ENCODE data around the gene CYTH1.

CYTH1 gene

DNA sequence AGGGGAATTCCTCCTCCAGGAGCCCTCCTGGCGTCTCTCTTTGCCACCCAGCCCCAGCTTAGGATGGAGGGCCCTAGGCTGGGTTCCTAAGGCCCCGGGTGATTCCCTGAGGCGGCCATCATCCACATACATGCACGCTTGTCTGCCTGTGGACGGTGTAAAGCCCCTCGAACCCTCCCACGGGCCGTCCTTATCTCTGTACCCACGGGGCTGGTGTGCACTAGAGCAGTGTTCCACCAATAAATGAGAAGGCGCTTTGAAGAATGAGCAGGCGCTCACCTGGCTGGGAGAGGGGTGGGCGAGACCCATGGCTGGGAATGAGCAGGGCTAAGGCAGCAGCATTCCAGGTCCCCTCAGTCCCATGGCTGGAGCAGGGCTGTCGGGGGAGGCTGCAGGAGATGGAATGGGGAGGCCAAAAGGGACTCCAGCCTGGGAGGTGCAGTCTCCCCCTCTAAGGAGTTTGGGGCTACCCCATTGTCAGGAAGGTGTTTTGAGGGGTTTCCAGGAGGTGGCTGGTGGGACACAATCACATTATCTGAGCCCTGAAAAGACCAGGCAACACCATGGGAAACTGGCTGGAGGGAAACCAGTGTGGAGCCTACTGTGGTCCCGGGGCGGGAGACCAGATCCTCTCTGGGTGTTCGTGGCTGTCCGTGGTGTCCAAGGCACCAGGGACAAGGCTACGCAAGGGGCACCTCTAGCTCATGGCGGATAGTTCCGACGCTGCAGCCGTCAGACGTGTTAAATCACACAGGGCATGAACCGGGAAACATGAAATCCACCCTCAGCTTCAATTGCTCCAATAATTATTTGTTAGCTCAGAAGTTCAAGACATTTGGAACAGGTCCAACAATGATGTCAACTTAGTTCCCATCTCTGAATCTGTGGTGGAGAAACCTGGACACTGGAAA lies 117.3 kb downstream of the CYTH1 start:
- Histone ChIP-seq H3K36me3 (ENCODE audit: insufficient read depth, low read length) (no peaks in the 10 kb centered on the region), H3K9ac (ENCODE audit: low read depth, low read length) (no peak overlapping the region), H3K4me1 (ENCODE audit: insufficient read depth, low read length) (no peaks in the 10 kb centered on the region), H3K9me3 (ENCODE audit: control insufficient read depth, insufficient read depth, low read length) (no peaks in the 10 kb centered on the region)

DNA sequence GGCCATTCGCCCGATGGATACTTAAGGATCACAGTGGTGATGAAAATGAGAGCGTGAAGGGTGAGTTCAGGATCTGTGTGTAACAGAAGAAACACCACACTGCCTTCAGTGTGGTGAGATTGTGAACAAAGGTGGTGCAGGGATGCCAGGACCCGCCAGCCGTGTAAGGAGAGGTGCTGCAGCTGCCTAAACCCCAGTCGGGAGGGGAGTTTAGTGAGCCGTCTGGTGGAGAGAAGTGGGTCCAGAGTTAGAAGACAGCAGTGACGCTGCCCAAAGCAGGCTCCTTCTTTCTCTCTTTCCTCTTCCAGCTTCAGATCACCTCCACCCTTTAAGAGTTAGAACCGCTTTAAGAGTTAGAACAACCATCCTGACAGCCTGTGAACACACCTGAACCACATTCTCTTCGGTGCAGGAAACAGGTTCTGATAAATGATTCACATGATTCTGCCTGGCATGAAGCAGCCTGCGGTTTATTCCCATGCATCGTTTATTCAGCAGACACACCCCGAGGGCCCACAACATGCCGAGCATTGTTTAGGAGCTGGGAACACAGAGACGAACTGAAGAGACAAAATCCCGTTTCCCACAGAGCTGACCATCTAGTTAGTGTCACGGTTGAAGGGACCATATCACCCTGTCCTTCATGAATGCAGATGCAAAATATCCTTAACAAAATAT lies 120.8 kb downstream of the CYTH1 start:
- Histone ChIP-seq H3K4me1 (ENCODE audit: insufficient read depth, low read length) (no peaks in the 10 kb centered on the region), H3K9me3 (ENCODE audit: control insufficient read depth, insufficient read depth, low read length) (no peaks in the 10 kb centered on the region), H3K36me3 (ENCODE audit: insufficient read depth, low read length) (no peaks in the 10 kb centered on the region), H3K9ac (ENCODE audit: low read depth, low read length) (no peak overlapping the region)

DNA sequence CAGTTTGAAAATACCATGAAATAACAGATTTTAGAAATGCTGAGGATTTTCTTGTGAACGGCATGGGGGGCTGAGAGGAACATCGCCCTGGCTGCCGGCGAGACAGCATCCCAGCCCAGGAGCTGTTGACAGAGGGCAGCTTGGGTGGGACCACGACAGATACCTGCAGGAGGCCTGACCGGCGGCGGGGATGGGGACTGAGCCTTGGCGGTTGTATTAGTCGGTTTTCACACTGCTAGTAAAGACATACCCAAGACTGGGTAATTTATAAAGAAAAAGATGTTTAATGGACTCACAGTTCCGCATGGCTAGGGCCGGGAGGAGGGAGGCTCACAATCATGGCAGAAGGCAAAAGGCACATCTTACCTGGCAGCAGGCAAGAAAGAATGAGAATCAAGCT lies 122.5 kb downstream of the CYTH1 start:
- Histone ChIP-seq H3K9me3 (ENCODE audit: control insufficient read depth, insufficient read depth, low read length) (no peaks in the 10 kb centered on the region), H3K9ac (ENCODE audit: low read depth, low read length) (no peak overlapping the region), H3K36me3 (ENCODE audit: insufficient read depth, low read length) (no peaks in the 10 kb centered on the region), H3K4me1 (ENCODE audit: insufficient read depth, low read length) (no peaks in the 10 kb centered on the region)

DNA sequence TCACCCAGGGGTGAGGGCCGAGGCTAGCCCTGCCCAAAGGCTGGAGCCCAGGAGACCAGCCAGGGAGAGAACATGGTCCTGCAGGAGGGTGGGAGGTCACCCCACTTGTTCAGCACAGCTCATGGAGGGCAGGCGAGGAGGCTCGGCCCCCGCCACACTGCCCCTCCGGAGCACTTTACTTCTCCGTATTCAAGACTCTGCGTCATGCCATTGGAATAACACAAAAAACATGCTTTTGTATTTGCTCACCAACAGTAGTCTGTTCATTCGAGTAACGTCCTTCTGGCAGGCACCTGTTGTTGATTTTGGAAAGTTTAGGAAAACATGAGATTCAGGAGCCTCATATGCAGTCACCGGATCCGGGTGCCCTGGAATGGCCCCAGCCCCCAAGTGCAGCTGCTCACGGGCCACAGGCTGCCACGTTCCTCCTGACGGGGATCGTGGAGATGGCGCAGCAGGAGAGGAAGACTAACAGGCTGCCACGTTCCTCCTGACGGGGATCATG lies 123.7 kb downstream of the CYTH1 start:
- Histone ChIP-seq H3K9ac (ENCODE audit: low read depth, low read length) (no peak overlapping the region), H3K9me3 (ENCODE audit: control insufficient read depth, insufficient read depth, low read length) (no peaks in the 10 kb centered on the region), H3K36me3 (ENCODE audit: insufficient read depth, low read length) (no peaks in the 10 kb centered on the region), H3K4me1 (ENCODE audit: insufficient read depth, low read length) (no peaks in the 10 kb centered on the region)

DNA sequence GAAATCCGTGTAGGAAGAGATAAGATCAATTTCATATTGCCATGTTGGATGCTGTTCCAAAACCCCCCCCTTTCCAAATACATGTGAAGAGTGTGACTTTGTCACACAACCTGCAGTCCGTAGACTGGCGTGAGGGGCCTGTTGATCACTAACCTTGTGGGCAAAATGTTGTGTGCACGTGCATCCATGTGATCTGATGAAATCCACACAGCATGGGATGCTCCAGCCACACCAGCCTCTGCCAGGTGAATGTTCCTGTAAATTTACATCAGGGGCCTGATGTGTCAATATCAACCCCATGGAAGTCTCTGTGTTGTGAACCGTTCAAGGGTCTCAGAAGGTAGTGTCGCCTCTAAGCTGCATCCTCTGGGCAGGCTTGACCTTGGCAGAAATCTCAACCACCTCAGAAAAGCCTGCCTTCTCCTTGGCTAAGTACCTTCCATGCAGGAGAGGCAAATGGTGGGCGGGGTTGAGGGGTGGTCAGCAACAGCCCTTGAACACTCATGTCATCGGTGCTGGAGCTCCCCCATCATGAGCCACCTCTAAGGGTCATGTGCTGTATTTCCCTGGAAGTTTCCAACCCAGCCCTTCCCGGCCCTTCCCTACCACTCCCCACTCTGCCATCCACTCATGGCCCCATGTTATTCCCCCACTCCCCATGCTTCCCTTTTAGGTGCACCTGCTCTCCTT lies 126.7 kb downstream of the CYTH1 start:
- Histone ChIP-seq H3K9me3 (ENCODE audit: control insufficient read depth, insufficient read depth, low read length) (no peaks in the 10 kb centered on the region), H3K4me1 (ENCODE audit: insufficient read depth, low read length) (no peaks in the 10 kb centered on the region), H3K9ac (ENCODE audit: low read depth, low read length) (no peak overlapping the region), H3K36me3 (ENCODE audit: insufficient read depth, low read length) (no peaks in the 10 kb centered on the region)

DNA sequence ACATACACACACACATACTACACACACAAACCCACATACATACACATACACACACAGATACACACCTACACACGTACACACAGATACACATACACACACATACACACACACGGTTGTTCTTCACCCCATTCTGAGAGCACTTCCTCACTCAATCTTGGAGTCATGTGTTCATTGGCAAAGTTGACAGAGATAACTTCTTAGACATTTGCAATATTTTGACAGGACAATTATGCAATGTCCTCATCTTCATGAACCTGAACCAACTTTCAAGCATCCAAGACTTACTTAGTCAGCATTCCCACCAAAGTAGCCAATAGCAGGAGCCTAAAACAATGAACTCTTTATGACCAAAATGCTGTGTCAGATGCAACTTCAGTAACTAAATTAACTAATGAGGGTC lies 127.7 kb downstream of the CYTH1 start:
- Histone ChIP-seq H3K9me3 (ENCODE audit: control insufficient read depth, insufficient read depth, low read length) (no peaks in the 10 kb centered on the region), H3K9ac (ENCODE audit: low read depth, low read length) (no peak overlapping the region), H3K4me1 (ENCODE audit: insufficient read depth, low read length) (no peaks in the 10 kb centered on the region), H3K36me3 (ENCODE audit: insufficient read depth, low read length) (no peaks in the 10 kb centered on the region)

DNA sequence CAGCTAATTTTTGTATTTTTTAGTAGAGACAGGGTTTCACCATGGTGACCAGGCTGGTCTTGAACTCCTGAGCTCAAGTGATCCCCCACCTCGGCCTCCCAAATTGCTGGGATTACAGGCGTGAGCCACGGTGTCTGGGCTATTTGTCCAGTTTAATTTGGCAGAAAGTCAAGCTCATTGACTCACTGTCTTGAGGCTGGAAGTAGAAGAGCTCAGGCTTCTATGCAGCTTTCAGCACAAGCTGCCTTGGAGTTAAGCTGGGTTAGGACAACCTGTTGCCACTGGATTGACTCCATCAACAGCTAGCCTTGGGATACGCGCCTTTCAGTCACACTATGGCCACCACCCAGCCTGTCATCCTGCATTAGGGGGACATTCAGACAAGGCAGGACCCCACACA lies 128.7 kb downstream of the CYTH1 start:
- Histone ChIP-seq H3K4me1 (ENCODE audit: insufficient read depth, low read length) (no peaks in the 10 kb centered on the region), H3K36me3 (ENCODE audit: insufficient read depth, low read length) (no peaks in the 10 kb centered on the region), H3K9me3 (ENCODE audit: control insufficient read depth, insufficient read depth, low read length) (no peaks in the 10 kb centered on the region), H3K9ac (ENCODE audit: low read depth, low read length) (no peak overlapping the region)

DNA sequence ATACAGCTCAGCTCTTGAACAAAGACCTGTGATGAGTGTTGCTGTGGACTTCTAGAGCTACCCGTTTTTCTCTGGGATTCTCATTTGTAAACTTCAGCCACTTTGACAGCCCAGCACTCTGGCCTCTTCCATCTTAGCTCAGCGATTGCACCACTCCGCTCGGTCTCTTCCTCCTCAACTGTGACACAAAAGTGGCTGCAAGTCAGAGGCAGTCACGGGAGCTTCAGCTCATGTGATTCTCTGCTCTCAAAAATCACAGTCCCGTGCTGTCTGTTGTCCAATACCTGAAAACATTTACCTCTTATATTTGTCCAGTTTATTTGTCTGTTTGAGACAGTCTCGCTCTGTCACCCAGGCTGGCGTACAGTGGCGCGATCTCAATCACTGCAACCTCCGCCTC lies 129.2 kb downstream of the CYTH1 start:
- no peak overlapping the region for H3K9ac ChIP-seq (ENCODE audit: low read depth, low read length)
- no peaks in the 10 kb centered on the region for H3K36me3 ChIP-seq (ENCODE audit: insufficient read depth, low read length)
- H3K9me3 ChIP-seq (ENCODE audit: control insufficient read depth, insufficient read depth, low read length), result no peaks in the 10 kb centered on the region
- no peaks in the 10 kb centered on the region for H3K4me1 ChIP-seq (ENCODE audit: insufficient read depth, low read length)

DNA sequence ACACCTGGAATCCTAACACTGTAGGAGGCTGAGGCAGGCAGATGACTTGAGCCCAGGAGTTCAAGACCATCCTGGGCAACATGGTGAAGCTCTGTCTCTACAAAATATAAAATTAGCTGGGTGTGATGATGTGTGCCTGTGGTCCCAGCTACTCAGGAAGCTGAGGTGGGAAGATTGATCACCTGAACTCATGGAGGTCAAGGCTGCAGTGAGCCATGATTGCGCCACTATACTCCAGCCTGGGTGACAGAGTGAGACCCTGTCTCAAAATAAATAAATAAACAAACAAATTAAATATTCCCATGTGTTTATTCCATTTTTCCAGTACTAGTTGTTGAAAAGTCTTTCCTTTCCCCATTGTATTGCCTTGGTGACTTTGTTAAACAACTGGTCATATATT lies 130.0 kb downstream of the CYTH1 start:
- Histone ChIP-seq H3K36me3 (ENCODE audit: insufficient read depth, low read length) (no peaks in the 10 kb centered on the region), H3K9ac (ENCODE audit: low read depth, low read length) (no peak overlapping the region), H3K9me3 (ENCODE audit: control insufficient read depth, insufficient read depth, low read length) (no peaks in the 10 kb centered on the region), H3K4me1 (ENCODE audit: insufficient read depth, low read length) (no peaks in the 10 kb centered on the region)

DNA sequence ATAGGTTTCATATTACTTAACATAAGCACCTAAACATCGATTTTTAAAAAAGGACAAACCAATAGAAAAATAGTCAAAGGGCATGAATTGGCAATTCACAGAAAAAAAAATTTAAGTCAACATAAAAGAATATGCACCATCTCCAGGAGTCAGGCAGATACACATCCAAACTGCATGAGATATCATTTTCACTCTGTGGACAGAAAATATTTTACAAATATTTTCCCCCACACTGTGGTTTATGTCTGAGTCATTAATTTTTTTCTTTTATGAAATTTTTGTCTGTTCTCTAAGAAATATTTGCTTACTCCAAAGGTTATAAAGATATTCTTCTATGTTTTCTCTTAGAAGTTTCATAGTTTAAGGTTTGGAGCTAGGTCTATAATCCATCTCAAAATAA lies 130.5 kb downstream of the CYTH1 start:
- H3K9ac ChIP-seq (ENCODE audit: low read depth, low read length), result no peak overlapping the region
- H3K9me3 ChIP-seq (ENCODE audit: control insufficient read depth, insufficient read depth, low read length), result no peaks in the 10 kb centered on the region
- no peaks in the 10 kb centered on the region for H3K36me3 ChIP-seq (ENCODE audit: insufficient read depth, low read length)
- H3K4me1 ChIP-seq (ENCODE audit: insufficient read depth, low read length), result no peaks in the 10 kb centered on the region

DNA sequence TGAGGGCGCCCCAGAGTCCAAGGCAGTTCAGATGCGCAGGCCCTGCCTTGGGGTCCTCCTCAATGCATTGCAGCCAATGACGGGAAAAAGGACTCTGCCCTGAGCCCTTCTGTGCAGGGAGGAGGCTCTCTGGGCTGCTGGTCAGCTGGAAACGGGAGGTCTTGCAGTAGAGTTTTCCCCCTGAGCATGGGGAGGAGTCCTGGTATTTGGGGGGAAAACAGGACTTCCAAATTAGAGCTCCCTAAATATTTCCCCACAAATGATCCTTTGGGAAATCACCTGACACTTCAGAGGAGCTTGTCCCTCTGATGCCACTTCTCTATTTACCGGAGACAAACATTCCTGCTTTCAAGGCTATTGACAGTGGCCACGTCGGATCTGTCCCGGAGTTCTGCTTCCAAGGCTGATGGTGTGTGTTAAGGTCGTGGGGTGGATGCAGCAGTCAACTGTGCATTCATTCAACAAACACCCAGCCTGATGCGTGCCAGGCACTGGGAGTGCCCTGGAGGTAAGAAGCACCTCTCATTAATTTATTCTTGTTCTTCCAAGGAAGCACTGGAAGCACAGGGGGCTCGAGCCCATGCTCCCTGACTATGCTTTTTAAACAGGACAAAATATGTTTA lies 131.9 kb downstream of the CYTH1 start:
- no peak overlapping the region for H3K9ac ChIP-seq (ENCODE audit: low read depth, low read length)
- no peaks in the 10 kb centered on the region for H3K9me3 ChIP-seq (ENCODE audit: control insufficient read depth, insufficient read depth, low read length)
- no peaks in the 10 kb centered on the region for H3K36me3 ChIP-seq (ENCODE audit: insufficient read depth, low read length)
- no peaks in the 10 kb centered on the region for H3K4me1 ChIP-seq (ENCODE audit: insufficient read depth, low read length)

DNA sequence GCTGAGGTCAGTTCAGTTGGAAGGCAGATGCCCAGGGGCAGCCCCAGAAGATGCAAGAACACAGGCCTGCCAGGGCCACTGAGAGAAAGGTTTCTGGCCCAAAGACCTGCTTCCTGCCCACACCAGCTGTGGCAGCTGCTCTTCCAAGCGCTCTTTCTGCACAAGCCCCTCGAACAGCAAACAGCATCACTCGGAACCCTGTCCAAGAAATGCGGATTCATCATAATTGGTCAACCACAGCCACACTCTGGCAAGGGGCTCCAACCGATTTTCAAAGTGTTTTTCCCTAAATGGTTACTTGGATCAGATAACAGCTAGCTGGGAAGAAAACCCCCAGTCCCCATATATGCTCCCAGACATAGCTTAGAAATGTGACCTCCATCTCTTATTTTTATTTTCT lies 133.8 kb downstream of the CYTH1 start:
- H3K4me1 ChIP-seq (ENCODE audit: insufficient read depth, low read length), result no peaks in the 10 kb centered on the region

DNA sequence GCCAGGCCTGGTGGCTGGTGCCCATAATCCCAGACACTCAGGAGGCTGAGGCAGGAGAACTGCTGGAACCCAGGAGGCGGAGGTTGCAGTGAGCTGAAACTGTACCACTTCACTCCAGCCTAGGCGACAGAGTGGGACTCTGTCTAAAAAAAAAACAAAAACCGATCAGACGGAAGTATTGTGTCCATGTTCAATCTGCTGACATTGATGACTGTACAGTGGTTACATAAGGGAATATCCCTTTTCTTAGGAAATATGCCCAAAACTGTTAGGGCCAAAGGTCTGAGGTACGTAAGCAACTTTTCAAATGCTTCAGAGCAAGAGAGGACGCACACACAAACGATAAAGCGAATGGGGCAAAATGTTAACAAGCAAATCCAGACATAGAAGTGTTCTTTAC lies 135.0 kb downstream of the CYTH1 start:
- no peaks in the 10 kb centered on the region for H3K4me1 ChIP-seq (ENCODE audit: insufficient read depth, low read length)
- no peaks in the 10 kb centered on the region for H3K36me3 ChIP-seq (ENCODE audit: insufficient read depth, low read length)
- no peak overlapping the region for H3K9ac ChIP-seq (ENCODE audit: low read depth, low read length)
- H3K9me3 ChIP-seq (ENCODE audit: control insufficient read depth, insufficient read depth, low read length), result no peaks in the 10 kb centered on the region

More for the DNA sequence above, 133.8 kb downstream of the CYTH1 start:
- no peak overlapping the region for H3K9ac ChIP-seq (ENCODE audit: low read depth, low read length)
- no peaks in the 10 kb centered on the region for H3K36me3 ChIP-seq (ENCODE audit: insufficient read depth, low read length)
- no peaks in the 10 kb centered on the region for H3K9me3 ChIP-seq (ENCODE audit: control insufficient read depth, insufficient read depth, low read length)
